SK-N-SH (cell line): ENCODE data around the gene SERF2. TPM values are rescaled to one million over a fixed set of nuclear protein-coding genes. Genes with fewer than 3 reads are reported as not detected.
A peak's percentile ranks its signal among the peaks of the same experiment; 100 is the strongest.
"Not testable (repeated sequence)": the region's sequence is repeated elsewhere in the genome, so short reads cannot be mapped to it uniquely, and the experiment has no call there.

Experiments used
- CTCF ChIA-PET: fragments of 300-600, 350-600 bp; formaldehyde crosslinking; extraction: SDS; loops from one replicate; lab custom pipeline; 2021; lab: Yijun Ruan, JAX
- POLR2A ChIA-PET: fragments of 350-600 bp; sonication (Branson Sonifier 250); formaldehyde crosslinking; extraction: SDS; loops from one replicate; lab custom pipeline; 2020; ENCODE audit warnings: antibody characterized with exemption, inconsistent platforms; lab: Yijun Ruan, JAX
- DNase-seq: peaks from one replicate; pipeline ENCODE4 v3.0.0; 2012
- H2AFZ ChIP-seq: fragments of 200-600 bp; sonication (generic); 2 replicates; pipeline ENCODE4 v1.8.1; 2016; ENCODE audit warnings: antibody characterized with exemption, mild to moderate bottlenecking, low read depth
- H3F3A ChIP-seq: fragments of 200-600 bp; sonication (generic); replicated peaks from 2 replicates; pipeline ENCODE3; 2016; ENCODE audit warnings: antibody characterized with exemption, mild to moderate bottlenecking; ENCODE audit not compliant: insufficient read depth
- H3K27ac ChIP-seq, 2 experiments: fragments of 200-500 bp in 1 of 2; fragments of 200-600 bp in 1 of 2; sonication (Bioruptor generic) in 1 of 2; sonication (generic), shearing (Covaris generic) in 1 of 2; 2 replicates each; pipeline versions ENCODE4 v1.5.1 to v1.6.1; 2014 to 2016; ENCODE audit warnings: low read depth in 2 of 2, inconsistent platforms in 1 of 2, low read length in 1 of 2, mild to moderate bottlenecking in 1 of 2, mixed read lengths in 1 of 2
- H3K27me3 ChIP-seq: fragments of 200-600 bp; sonication (generic), shearing (Covaris generic); 2 replicates; pipeline ENCODE4 v1.6.1; 2016; ENCODE audit warnings: mixed run types; ENCODE audit not compliant: insufficient read depth
- H3K36me3 ChIP-seq, 2 experiments: fragments of 200-500 bp in 1 of 2; fragments of 200-600 bp in 1 of 2; sonication (Bioruptor generic) in 1 of 2; sonication (generic) in 1 of 2; replicated peaks in 1 of 2; 2 replicates each; pipeline versions ENCODE3 to v1.5.1; 2014 to 2016; ENCODE audit warnings: low read length in 1 of 2, mild to moderate bottlenecking in 1 of 2; ENCODE audit not compliant: insufficient read depth in 2 of 2, control insufficient read depth in 1 of 2
- H3K4me1 ChIP-seq, 2 experiments: fragments of 200-500 bp in 1 of 2; fragments of 200-600 bp in 1 of 2; sonication (Bioruptor generic) in 1 of 2; sonication (generic), shearing (Covaris generic) in 1 of 2; 2 replicates each; pipeline versions ENCODE4 v1.5.1 to v1.6.1; 2014 to 2016; ENCODE audit warnings: low read depth in 1 of 2, low read length in 1 of 2, mixed run types in 1 of 2; ENCODE audit not compliant: insufficient read depth in 2 of 2, control insufficient read depth in 1 of 2
- H3K4me2 ChIP-seq: fragments of 200-600 bp; sonication (generic), shearing (Covaris generic); 2 replicates; pipeline ENCODE4 v1.6.1; 2017; ENCODE audit warnings: mixed run types
- H3K4me3 ChIP-seq, 2 experiments: fragments of 200-500 bp in 1 of 2; fragments of 200-600 bp in 1 of 2; sonication (Bioruptor generic) in 1 of 2; sonication (generic), shearing (Covaris generic) in 1 of 2; 2 replicates each; pipeline versions ENCODE4 v1.5.1 to v1.8.1; 2014 to 2016; ENCODE audit warnings: low read depth in 2 of 2, inconsistent platforms in 1 of 2, low read length in 1 of 2, mild to moderate bottlenecking in 1 of 2, mixed read lengths in 1 of 2, moderate library complexity in 1 of 2
- H3K79me2 ChIP-seq: fragments of 200-600 bp; sonication (generic); 2 replicates; pipeline ENCODE4 v1.8.1; 2017; ENCODE audit warnings: mild to moderate bottlenecking; ENCODE audit not compliant: insufficient read depth
- H3K9ac ChIP-seq: fragments of 200-600 bp; sonication (generic); 2 replicates; pipeline ENCODE4 v1.6.1; 2017; ENCODE audit warnings: mixed run types
- H3K9me2 ChIP-seq: fragments of 200-600 bp; sonication (generic); 2 replicates; pipeline ENCODE4 v1.6.1; 2017; ENCODE audit warnings: mixed run types
- H3K9me3 ChIP-seq: fragments of 200-600 bp; sonication (generic); 2 replicates; pipeline ENCODE4 v1.6.1; 2017; ENCODE audit warnings: mixed run types, mild to moderate bottlenecking, moderate library complexity
- H4K20me1 ChIP-seq: fragments of 200-600 bp; sonication (generic); 2 replicates; pipeline ENCODE4 v1.6.1; 2017; ENCODE audit warnings: mild to moderate bottlenecking, mixed run types; ENCODE audit not compliant: insufficient read depth
- ELF1 ChIP-seq: IDR thresholded peaks from 2 replicates; pipeline ENCODE4 v1.4.0; 2012
- EP300 ChIP-seq, 2 experiments: IDR thresholded peaks; 2 replicates each; pipeline versions ENCODE4 v1.4.0 to v1.6.1; 2012; ENCODE audit warnings: borderline replicate concordance in 1 of 2, low read depth in 1 of 2, low read length in 1 of 2
- EZH2phosphoT487 ChIP-seq: fragments of 200-600 bp; sonication (generic); IDR thresholded peaks from 2 replicates; pipeline ENCODE4 v1.6.1; 2017; ENCODE audit warnings: low read depth, mixed run types, mild to moderate bottlenecking, antibody characterized with exemption, moderate library complexity, borderline replicate concordance
- FOSL2 ChIP-seq: IDR thresholded peaks from 2 replicates; pipeline ENCODE4 v1.4.0; 2012; ENCODE audit warnings: low read depth, mild to moderate bottlenecking, moderate library complexity, borderline replicate concordance
- FOXM1 ChIP-seq: IDR thresholded peaks from 2 replicates; pipeline ENCODE4 v1.4.0; 2012; ENCODE audit warnings: low read depth, mild to moderate bottlenecking
- GABPA ChIP-seq: IDR thresholded peaks from 2 replicates; pipeline ENCODE4 v1.4.0; 2012; ENCODE audit warnings: low read depth, mild to moderate bottlenecking
- JUND ChIP-seq: IDR thresholded peaks from 2 replicates; pipeline ENCODE4 v1.4.0; 2012
- NFIC ChIP-seq: IDR thresholded peaks from 2 replicates; pipeline ENCODE4 v1.4.0; 2012; ENCODE audit warnings: borderline replicate concordance
- RAD21 ChIP-seq: IDR thresholded peaks from 2 replicates; pipeline ENCODE4 v1.6.1; 2012; ENCODE audit warnings: mild to moderate bottlenecking, low read length
- WGBS: methylation state at CpG from one replicate; pipeline ENCODE4 v1.1.6; 2017; ENCODE audit warnings: low lambda C conversion rate; 5-methylcytosine and 5-hydroxymethylcytosine counted together
- polyA plus RNA-seq, 3 experiments: library from polyadenylated mRNA; depleted of rRNA; stranded (reverse); fragments of >200 nt; gene quantifications; 2 replicates each; pipeline ENCODE4 v1.2.3, GENCODE V29; 2012
- small RNA-seq, 7 experiments: library from RNA; depleted of rRNA; stranded (forward); fragments of <200 nt; gene quantifications; one replicate each; pipeline ENCODE3, GENCODE V24; 2012
- TF ChIP-seq, protein P1 (sequence below): IDR thresholded peaks from 2 replicates; pipeline ENCODE4 v1.4.0; 2012; ENCODE audit warnings: low read depth, borderline replicate concordance
- TF ChIP-seq, protein P2 (sequence below): IDR thresholded peaks from 2 replicates; pipeline ENCODE4 v1.6.1; 2012; ENCODE audit warnings: mild to moderate bottlenecking, low read depth, low read length, moderate library complexity
- TF ChIP-seq, protein P3 (sequence below): IDR thresholded peaks from 2 replicates; pipeline ENCODE4 v1.4.0; 2012; ENCODE audit warnings: low read depth

SERF2 gene
- polyA plus RNA-seq, 1 of the 3 experiments (the other 2 are of a cell fraction), result 1,369 TPM

GRCh38 chr15:43832485-43832884 is 40.4 kb downstream of the SERF2 start:
- H3K9me3 ChIP-seq, DNase-seq, H3K9ac ChIP-seq, H3K9me2 ChIP-seq, H3K4me1 ChIP-seq, H3K27ac ChIP-seq, H3K4me2 ChIP-seq, POLR2A ChIA-PET, H3K36me3 ChIP-seq, H3K27me3 ChIP-seq, H3K4me3 ChIP-seq, H4K20me1 ChIP-seq, H2AFZ ChIP-seq: not testable (repeated sequence)
- WGBS, result 100% methylated on average over 6 of the region's 6 CpGs
- H3F3A ChIP-seq, result peaks cover 18% of the 10 kb centered on the region
- H3K79me2 ChIP-seq, result peaks cover 48% of the 10 kb centered on the region
- CTCF ChIA-PET, result interaction anchor here (1.1 kb wide), 1 partner anchor 69 kb away, joined by 3 read pairs; no protein-coding TSS in a partner anchor

GRCh38 chr15:43845421-43845820 is 53.3 kb downstream of the SERF2 start:
- CTCF ChIA-PET, result interaction anchor here (2.1 kb wide), 1 partner anchor 27 kb away, joined by 5 read pairs; no protein-coding TSS in a partner anchor
- Histone ChIP-seq H3K9me3 (no peaks in the 10 kb centered on the region), H3K27ac (peak overlapping the region in 1 of 2 experiments; percentile 47; a peak in 2 of 4 replicates), H3K9ac (no peak overlapping the region), H2AFZ (no peak overlapping the region; the same call in 1 of the 2 replicates), H3K4me1 (no peaks in the 10 kb centered on the region), H3K9me2 (no peaks in the 10 kb centered on the region), H3K4me3 (no peak overlapping the region), H3K4me2 (no peak overlapping the region), H4K20me1 (no peaks in the 10 kb centered on the region), H3K36me3 (peaks cover 3 to 6% of the 10 kb centered on the region in 2 experiments), H3K79me2 (no peaks in the 10 kb centered on the region), H3K27me3 (no peaks in the 10 kb centered on the region), H3F3A (peaks cover 6% of the 10 kb centered on the region)
- no peak for DNase-seq
- POLR2A ChIA-PET, result interaction anchor here (0.6 kb wide), 1 partner anchor 46 kb away, joined by 4 read pairs; no protein-coding TSS in a partner anchor
- TF ChIP-seq NFIC (no peak), ELF1 (no peak), FOSL2 (no peak), EP300 (IDR thresholded peaks at IDR 0.05; ENCODE audit: borderline replicate concordance in 1 of 2, low read depth in 1 of 2, low read length in 1 of 2) (no peak), RAD21 (no peak), GABPA (no peak), EZH2phosphoT487 (no peak), FOXM1 (no peak), JUND (no peak)
- TF ChIP-seq, protein P1, sequence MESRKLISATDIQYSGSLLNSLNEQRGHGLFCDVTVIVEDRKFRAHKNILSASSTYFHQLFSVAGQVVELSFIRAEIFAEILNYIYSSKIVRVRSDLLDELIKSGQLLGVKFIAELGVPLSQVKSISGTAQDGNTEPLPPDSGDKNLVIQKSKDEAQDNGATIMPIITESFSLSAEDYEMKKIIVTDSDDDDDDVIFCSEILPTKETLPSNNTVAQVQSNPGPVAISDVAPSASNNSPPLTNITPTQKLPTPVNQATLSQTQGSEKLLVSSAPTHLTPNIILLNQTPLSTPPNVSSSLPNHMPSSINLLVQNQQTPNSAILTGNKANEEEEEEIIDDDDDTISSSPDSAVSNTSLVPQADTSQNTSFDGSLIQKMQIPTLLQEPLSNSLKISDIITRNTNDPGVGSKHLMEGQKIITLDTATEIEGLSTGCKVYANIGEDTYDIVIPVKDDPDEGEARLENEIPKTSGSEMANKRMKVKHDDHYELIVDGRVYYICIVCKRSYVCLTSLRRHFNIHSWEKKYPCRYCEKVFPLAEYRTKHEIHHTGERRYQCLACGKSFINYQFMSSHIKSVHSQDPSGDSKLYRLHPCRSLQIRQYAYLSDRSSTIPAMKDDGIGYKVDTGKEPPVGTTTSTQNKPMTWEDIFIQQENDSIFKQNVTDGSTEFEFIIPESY, result no peak
- TF ChIP-seq, protein P2, sequence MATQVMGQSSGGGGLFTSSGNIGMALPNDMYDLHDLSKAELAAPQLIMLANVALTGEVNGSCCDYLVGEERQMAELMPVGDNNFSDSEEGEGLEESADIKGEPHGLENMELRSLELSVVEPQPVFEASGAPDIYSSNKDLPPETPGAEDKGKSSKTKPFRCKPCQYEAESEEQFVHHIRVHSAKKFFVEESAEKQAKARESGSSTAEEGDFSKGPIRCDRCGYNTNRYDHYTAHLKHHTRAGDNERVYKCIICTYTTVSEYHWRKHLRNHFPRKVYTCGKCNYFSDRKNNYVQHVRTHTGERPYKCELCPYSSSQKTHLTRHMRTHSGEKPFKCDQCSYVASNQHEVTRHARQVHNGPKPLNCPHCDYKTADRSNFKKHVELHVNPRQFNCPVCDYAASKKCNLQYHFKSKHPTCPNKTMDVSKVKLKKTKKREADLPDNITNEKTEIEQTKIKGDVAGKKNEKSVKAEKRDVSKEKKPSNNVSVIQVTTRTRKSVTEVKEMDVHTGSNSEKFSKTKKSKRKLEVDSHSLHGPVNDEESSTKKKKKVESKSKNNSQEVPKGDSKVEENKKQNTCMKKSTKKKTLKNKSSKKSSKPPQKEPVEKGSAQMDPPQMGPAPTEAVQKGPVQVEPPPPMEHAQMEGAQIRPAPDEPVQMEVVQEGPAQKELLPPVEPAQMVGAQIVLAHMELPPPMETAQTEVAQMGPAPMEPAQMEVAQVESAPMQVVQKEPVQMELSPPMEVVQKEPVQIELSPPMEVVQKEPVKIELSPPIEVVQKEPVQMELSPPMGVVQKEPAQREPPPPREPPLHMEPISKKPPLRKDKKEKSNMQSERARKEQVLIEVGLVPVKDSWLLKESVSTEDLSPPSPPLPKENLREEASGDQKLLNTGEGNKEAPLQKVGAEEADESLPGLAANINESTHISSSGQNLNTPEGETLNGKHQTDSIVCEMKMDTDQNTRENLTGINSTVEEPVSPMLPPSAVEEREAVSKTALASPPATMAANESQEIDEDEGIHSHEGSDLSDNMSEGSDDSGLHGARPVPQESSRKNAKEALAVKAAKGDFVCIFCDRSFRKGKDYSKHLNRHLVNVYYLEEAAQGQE, result no peak
- TF ChIP-seq, protein P3, sequence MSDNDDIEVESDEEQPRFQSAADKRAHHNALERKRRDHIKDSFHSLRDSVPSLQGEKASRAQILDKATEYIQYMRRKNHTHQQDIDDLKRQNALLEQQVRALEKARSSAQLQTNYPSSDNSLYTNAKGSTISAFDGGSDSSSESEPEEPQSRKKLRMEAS, result no peak

Small RNAs within 50 kb of the gene (small RNA-seq; reads per million reads assigned to genes)
- 0 reads per million in 7 experiments for gene MIR1282

Other genes with a start within 250 kb of the SERF2 start
- 14.2 and 28.5 TPM in 2 replicates for gene PPIP5K1, start 202.1 kb upstream of the SERF2 start, polyA plus RNA-seq (2012; rRNA removed)
- 1.8 and 3.1 TPM in 2 replicates for gene CKMT1B, start 198.3 kb upstream of the SERF2 start, polyA plus RNA-seq (2012; rRNA removed)
- gene STRC, start 173.5 kb upstream of the SERF2 start, polyA plus RNA-seq (2012; rRNA removed), result 0.03 and 0.05 TPM in 2 replicates
- gene CATSPER2, start 143.5 kb upstream of the SERF2 start, polyA plus RNA-seq (2012; rRNA removed), result 0.62 and 0.96 TPM in 2 replicates
- gene CKMT1A, start 98.5 kb upstream of the SERF2 start, polyA plus RNA-seq (2012; rRNA removed), result 1.2 and 1.7 TPM in 2 replicates
- gene PDIA3, start 45.9 kb upstream of the SERF2 start, polyA plus RNA-seq (2012; rRNA removed), result 131 and 177 TPM in 2 replicates
- 0.67 and 0.89 TPM in 2 replicates for gene ELL3, start 15.4 kb upstream of the SERF2 start, polyA plus RNA-seq (2012; rRNA removed)
- gene SERINC4, start 7.9 kb downstream of the SERF2 start, polyA plus RNA-seq (2012; rRNA removed), result 0.05 TPM in 1 of 2 replicates, not detected in the other
- 8.9 and 11.5 TPM in 2 replicates for gene HYPK, start 8.3 kb downstream of the SERF2 start, polyA plus RNA-seq (2012; rRNA removed)
- gene MFAP1, start 32.4 kb downstream of the SERF2 start, polyA plus RNA-seq (2012; rRNA removed), result 16.5 and 18.4 TPM in 2 replicates
- gene WDR76, start 34.7 kb downstream of the SERF2 start, polyA plus RNA-seq (2012; rRNA removed), result 1.8 TPM in 2 replicates